ENCODE results near the gene LTBP1.

LTBP1 gene

DNA sequence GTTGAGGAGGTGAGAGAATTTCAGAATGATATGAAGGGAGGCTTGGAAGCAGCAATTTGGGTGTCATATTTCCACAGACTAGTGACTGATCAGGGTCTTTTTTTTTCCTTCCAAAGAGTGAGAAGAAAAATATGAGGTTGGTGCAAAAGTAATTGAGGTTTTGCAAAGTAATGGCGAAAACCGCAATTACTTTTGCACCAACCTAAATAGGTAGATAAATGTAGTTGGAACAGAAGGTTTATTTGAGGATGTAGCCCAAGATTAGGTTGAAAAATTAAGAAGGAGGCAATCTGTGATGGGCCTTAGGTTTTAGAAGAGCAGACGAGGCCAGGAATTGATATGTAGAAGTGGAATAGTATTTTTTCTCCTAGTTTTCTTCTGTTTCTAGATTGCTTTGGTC is 7.8 kb upstream of the LTBP1 start:
- Mint-ChIP-seq H3K4me3 (no peak overlapping the region), H3K36me3 (ENCODE audit: low read depth) (no peaks in the 10 kb centered on the region), H3K9me3 (no peaks in the 10 kb centered on the region), H3K4me1 (peaks cover 28% of the 10 kb centered on the region), H3K27me3 (ENCODE audit: low read depth) (no peaks in the 10 kb centered on the region), H3K27ac (peak overlapping the region in 1 of 3 experiments; percentile 6)
- TF ChIP-seq, protein P1, sequence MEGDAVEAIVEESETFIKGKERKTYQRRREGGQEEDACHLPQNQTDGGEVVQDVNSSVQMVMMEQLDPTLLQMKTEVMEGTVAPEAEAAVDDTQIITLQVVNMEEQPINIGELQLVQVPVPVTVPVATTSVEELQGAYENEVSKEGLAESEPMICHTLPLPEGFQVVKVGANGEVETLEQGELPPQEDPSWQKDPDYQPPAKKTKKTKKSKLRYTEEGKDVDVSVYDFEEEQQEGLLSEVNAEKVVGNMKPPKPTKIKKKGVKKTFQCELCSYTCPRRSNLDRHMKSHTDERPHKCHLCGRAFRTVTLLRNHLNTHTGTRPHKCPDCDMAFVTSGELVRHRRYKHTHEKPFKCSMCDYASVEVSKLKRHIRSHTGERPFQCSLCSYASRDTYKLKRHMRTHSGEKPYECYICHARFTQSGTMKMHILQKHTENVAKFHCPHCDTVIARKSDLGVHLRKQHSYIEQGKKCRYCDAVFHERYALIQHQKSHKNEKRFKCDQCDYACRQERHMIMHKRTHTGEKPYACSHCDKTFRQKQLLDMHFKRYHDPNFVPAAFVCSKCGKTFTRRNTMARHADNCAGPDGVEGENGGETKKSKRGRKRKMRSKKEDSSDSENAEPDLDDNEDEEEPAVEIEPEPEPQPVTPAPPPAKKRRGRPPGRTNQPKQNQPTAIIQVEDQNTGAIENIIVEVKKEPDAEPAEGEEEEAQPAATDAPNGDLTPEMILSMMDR (IDR thresholded peaks at IDR 0.05; ENCODE audit: unreplicated experiment in 3 of 3), result no peak

DNA sequence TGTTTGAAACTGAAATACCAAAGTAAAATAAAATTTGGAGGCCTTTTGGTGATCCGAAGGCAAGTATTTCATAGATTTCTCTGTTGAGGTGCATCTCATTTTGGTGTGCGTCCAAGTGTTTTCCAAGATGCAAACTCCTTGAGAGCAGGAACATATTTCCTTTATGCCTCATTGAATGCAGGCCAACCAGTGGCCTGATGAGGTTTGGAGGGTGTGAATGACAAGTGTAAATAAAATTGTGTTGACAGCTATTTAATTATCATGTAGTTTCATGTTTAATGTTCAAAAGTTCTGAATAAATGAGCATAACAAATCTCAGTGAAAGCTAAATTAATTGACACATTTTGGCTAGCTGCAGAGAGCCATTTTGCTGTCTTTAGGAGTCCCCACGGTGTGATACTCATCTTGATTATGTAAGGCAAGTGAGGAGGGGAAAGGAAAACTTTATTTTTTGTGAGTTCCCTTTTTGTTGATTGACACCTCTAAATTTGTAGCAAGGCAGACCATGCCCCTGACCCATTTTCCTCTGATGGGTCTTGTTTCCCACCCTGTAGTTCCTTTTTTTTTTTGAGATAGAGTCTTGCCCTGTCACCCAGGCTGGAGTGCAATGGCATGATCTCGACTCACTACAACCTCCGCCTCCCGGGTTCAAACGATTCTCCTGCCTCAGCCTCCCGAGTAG is 6.3 kb upstream of the LTBP1 start:
- H3K9me3 Mint-ChIP-seq, result no peaks in the 10 kb centered on the region
- no peak overlapping the region for H3K27ac Mint-ChIP-seq
- peaks cover 28% of the 10 kb centered on the region for H3K4me1 Mint-ChIP-seq
- TF ChIP-seq, protein P1 (IDR thresholded peaks at IDR 0.05; ENCODE audit: unreplicated experiment in 3 of 3), result no peak
- no peak overlapping the region for H3K4me3 Mint-ChIP-seq
- no peaks in the 10 kb centered on the region for H3K36me3 Mint-ChIP-seq (ENCODE audit: low read depth)
- H3K27me3 Mint-ChIP-seq (ENCODE audit: low read depth), result no peaks in the 10 kb centered on the region

- Mint-ChIP-seq H3K27me3 (ENCODE audit: low read depth) (no peaks in the 10 kb centered on the region), H3K9me3 (no peaks in the 10 kb centered on the region), H3K27ac (peak overlapping the region; percentile 48 to 72 (median 52)), H3K4me1 (peaks cover 28% of the 10 kb centered on the region), H3K36me3 (ENCODE audit: low read depth) (no peaks in the 10 kb centered on the region), H3K4me3 (no peak overlapping the region)
- TF ChIP-seq, protein P1 (IDR thresholded peaks at IDR 0.05; ENCODE audit: unreplicated experiment in 3 of 3), result no peak
Measured at GRCh38 chr2:32941944-32942690, 4.6 kb upstream of the LTBP1 start.

GRCh38 chr2:32942793-32943485 is 3.8 kb upstream of the LTBP1 start:
- Mint-ChIP-seq H3K4me3 (peak overlapping the region in 2 of 3 experiments; percentile 50 to 78), H3K4me1 (peaks cover 24% of the 10 kb centered on the region)

GRCh38 chr2:32945286-32945685 is 1.5 kb upstream of the LTBP1 start:
- Mint-ChIP-seq H3K4me1 (peaks cover 30% of the 10 kb centered on the region), H3K4me3 (peak overlapping the region; percentile 64 to 92 (median 87)), H3K9me3 (no peaks in the 10 kb centered on the region), H3K36me3 (ENCODE audit: low read depth) (no peaks in the 10 kb centered on the region), H3K27ac (no peak overlapping the region), H3K27me3 (ENCODE audit: low read depth) (peaks cover 7% of the 10 kb centered on the region)
- TF ChIP-seq, protein P1 (IDR thresholded peaks at IDR 0.05; ENCODE audit: unreplicated experiment in 3 of 3), result no peak

More at GRCh38 chr2:32942793-32943485, 3.8 kb upstream of the LTBP1 start:
- H3K9me3 Mint-ChIP-seq, result no peaks in the 10 kb centered on the region
- no peaks in the 10 kb centered on the region for H3K36me3 Mint-ChIP-seq (ENCODE audit: low read depth)
- TF ChIP-seq, protein P1 (IDR thresholded peaks at IDR 0.05; ENCODE audit: unreplicated experiment in 3 of 3), result no peak
- peak overlapping the region; percentile 48 to 72 (median 52) for H3K27ac Mint-ChIP-seq
- H3K27me3 Mint-ChIP-seq (ENCODE audit: low read depth), result no peaks in the 10 kb centered on the region

All from nephron (organoid).